HPDE6-E6E7 (cell line): ENCODE results near the gene BOLL.
"Not testable (repeated sequence)": the region's sequence is repeated elsewhere in the genome, so short reads cannot be mapped to it uniquely, and the experiment has no call there.

Experiments
- DNase-seq: peaks from one replicate; pipeline ENCODE4 v3.0.0; 2011; ENCODE audit warnings: missing footprints; ENCODE audit errors: extremely low spot score

Gene BOLL

GRCh38 chr2:197706839-197707207, 78.3 kb downstream of the BOLL start:
- no peak for DNase-seq

- no peak for DNase-seq
Measured at GRCh38 chr2:197705912-197706838, 78.9 kb downstream of the BOLL start.

GRCh38 chr2:197705121-197705911, 79.8 kb downstream of the BOLL start, which contains the start of gene MARS2:
TSS of gene MARS2 (plus strand) at chr2:197705369. CDS start at chr2:197705406, 37 bp downstream.
- DNase-seq: peak; percentile 83

- no peak for DNase-seq
Measured at GRCh38 chr2:197704434-197705120, 80.5 kb downstream of the BOLL start.

GRCh38 chr2:197700960-197701359, 84.2 kb downstream of the BOLL start:
- no peak for DNase-seq

GRCh38 chr2:197699724-197700123, 85.4 kb downstream of the BOLL start:
- not testable (repeated sequence) for DNase-seq

- DNase-seq: not testable (repeated sequence)
Measured at GRCh38 chr2:197696571-197696970, 88.5 kb downstream of the BOLL start.

DNA sequence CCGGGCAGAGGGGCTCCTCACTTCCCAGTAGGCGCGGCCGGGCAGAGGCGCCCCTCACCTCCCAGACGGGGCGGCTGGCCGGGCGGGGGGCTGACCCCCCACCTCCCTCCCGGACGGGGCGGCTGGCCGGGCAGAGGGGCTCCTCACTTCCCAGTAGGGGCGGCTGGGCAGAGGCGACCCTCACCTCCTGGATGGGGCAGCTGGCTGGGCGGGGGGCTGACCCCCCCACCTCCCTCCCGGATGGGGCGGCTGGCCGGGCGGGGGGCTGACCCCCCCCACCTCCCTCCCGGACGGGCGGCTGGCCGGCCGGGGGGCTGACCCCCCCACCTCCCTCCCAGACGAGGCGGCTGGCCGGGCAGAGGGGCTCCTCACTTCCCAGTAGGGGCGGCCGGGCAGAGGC, 89.1 kb downstream of the BOLL start:
- not testable (repeated sequence) for DNase-seq

DNA sequence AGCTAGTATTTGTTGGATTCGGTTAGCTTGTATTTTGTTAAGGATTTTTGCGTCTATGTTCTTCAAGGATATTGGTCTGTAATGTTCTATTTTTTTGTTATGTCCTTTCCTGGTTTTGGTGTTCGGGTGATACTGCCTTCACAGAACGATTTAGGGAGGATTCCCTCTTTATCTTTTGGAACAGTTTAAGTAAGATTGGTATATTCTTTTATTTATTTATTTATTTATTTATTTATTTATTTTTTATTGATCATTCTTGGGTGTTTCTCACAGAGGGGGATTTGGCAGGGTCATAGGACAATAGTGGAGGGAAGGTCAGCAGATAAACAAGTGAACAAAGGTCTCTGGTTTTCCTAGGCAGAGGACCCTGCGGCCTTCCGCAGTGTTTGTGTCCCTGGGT, 89.9 kb downstream of the BOLL start:
- not testable (repeated sequence) for DNase-seq

DNA sequence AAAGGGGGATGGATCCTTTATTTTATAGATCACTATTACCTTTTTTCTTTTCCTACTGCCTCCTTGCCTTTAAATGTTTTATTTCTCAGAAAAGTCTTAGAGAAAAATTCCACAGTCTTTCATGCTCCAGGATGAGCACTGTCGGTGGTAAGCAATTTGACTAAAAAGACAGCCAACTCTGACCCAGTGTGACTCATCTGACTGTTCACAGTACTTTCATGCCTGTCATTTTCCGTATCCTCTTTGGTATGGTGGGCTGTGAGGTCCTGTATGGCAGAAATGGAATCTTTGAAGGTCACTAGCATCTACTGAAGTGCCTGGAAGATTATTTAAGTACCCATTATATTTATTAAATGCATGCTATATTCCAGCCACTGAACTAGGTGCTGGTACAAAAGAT, 107.6 kb downstream of the BOLL start:
- no peak for DNase-seq

GRCh38 chr2:197677056-197677455, 108.1 kb downstream of the BOLL start:
- DNase-seq: no peak
